Activated CD8-positive, alpha-beta memory T cell treated with anti-CD3 and anti-CD28 coated beads, Interleukin-2, amount 50 U/mL, for 24 hours (primary cell): ENCODE results near the gene TACSTD2.
"Not testable (repeated sequence)": the region's sequence is repeated elsewhere in the genome, so short reads cannot be mapped to it uniquely, and the experiment has no call there.

Experiments
- DNase-seq: peaks from one replicate; pipeline ENCODE4 v3.0.0-alpha.2; 2020; ENCODE audit errors: extremely low read depth

TACSTD2 gene

DNA sequence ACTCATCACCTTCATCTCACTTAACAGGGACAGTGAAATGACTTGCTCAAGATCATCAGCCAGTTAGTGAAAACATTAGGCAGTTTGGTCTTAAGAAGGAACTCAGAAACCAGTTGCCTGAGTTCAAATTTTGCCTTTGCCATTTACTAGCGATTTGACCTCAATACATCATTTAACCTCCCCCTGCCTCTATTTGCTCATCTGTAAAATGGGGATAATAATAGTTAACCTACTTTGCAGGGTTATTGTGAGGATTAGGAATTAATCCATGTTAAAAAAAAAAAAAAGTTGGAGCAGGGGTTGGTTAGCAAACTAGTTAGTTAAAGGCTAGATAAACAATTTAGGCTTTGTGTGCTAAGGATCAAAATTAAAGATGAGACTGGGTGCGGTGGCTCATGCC is 10.6 kb upstream of the TACSTD2 start:
- no peak for DNase-seq

DNA sequence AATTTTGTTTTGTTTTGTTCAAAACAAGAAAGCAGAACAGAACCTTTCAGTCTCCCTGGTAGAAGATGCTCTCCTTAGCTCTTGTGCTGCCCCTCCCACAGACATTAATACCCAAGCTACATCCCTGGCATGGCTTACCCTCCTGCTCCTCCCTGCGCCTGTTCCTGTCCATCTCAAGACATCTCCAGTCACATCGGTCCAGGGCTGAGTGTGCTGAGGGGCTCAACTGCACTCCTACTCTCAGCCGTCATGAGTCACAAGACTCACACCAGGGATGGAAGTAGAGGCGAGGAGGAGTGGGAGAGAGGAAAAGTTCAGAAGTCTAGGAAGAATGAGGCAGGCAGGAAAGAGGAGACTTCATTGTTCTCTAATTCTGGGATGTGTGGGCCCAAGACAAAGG is 9.2 kb upstream of the TACSTD2 start:
- DNase-seq = no peak

DNA sequence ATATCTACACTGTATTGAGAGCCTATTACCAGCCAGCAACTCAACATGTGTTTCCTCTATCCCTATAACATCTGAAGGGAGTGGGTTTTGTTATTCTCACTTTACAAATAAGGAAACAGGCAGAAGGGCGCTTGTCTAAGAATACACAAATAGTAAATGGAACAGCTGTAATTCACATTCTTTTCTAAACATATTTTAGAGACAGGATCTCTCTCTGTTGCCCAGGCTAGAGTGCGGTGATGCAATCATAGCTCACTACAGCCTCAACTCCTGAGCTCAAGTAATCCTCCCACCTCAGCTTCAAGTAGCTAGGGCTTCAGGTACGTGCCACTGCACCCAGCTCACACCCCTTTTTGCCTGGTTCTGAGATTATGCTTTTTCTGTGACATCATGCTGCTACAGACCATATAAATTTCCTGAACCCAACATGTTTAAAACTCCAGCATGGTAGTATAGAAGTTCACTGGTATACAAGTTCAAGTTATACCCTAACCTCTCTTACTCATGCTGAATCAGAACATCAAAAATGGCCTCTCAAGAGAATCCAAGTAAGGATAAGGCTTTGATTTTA is 8.6 kb upstream of the TACSTD2 start:
- no peak for DNase-seq

DNA sequence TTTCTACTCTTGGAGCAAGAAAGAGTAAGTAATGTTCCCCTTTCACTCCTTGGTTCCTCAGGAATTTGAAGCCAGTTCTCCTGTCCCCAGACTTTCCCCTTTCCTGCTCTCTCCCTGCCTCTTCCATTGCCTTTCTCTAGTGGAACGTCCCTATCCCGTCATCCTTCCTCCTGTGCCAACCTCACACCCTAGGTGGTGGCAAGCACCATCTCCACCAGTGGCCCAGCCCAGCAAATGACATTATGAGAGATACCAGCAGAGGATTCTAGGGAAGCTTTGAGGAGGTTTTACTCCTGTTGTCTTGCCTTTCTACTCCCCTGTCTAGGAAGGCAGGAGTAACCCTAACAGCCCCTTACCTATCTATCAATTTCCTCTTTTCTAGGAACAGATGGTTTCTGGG is 8.1 kb upstream of the TACSTD2 start:
- no peak for DNase-seq

DNA sequence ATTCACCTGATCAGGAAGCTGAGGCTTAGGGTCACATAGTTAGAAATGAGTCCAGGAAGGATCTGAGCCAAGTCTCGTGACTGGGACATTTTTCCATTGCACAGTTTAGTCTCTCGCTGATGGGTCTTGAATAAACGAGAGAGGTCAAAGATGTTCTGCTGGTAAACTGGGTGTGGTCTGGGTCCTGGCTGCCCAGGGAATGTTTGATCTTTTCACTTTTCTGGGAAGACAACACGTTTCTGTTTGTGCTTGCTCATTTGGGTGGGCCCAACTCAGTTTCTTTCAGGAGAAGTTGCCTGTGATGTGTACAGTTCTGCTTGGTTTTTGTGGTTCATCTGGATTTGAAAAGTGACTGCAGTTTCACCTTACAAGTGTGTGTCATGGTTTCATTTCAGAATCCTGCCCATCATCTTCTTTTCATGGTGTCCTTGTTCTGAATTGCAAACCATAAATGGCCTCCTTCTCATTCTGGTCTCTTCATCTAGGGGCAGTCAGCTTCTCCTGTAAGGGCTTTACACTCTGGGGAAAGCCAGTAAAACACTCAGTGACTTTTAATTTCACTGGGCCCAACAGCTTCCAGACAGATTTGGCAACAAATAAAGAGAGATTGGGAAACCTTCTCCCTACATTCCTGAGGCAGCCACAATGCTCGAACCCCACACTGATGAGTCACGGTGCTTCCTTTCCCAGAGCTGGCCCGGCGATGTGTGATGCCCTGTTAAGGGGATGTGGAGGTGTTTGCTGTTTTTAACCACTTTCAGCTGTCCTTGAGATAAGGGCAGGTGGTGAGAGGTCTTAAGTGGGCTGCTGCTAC is 7.2 kb upstream of the TACSTD2 start:
- DNase-seq = no peak

DNA sequence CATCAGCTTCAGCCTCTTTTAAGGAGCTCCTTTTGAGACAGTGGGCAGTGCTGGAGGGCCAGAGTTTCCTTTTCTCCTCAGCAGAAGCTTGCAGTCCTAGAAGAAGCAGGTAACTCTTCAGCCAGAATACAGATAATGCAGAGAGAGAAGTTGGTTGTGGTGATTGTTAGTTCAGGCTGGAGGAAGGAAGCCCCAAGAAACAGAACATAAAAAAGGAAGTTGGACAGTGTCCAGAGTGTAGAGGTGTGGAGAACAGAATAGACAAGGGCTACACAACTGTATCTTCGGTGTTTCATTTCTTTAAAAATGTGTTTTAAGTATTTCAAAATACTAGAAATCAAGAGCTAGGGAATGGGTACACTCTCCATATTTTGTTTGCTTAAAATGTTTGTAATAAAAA is 6.4 kb upstream of the TACSTD2 start:
- no peak for DNase-seq

DNA sequence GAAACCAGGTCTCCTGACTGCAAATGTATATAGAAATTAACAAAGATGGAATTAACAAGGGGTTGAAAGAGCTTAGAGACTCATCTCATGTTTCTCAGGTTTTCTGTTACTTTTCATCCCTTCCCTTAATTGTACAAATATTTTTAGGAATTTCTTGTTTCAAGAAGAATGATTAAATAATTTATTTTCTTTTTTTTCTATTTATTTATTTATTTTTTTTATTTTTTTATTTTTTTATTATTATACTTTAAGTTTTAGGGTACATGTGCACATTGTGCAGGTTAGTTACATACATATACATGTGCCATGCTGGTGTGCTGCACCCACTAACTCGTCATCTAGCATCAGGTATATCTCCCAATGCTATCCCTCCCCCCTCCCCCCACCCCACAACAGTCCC is 5.1 kb upstream of the TACSTD2 start:
- not testable (repeated sequence) for DNase-seq

DNA sequence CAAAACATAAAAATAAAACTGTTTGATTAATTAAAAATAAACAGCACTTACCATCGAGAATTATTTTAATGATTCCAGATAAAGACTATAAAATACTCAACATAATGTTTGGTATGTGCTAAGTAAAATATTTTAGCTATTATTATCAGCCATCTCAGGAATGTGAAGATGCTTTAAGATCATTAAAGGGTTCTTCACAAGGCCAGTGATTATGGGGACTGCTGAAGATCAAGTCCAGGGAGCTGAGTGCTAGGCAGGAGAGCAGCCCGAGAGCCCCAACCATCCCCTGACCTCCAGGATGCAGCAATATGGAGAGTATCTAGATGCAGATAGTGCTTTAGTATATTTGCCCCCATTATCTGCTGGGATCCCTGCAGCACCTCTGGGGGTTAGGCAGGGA is 4.6 kb upstream of the TACSTD2 start:
- no peak for DNase-seq

DNA sequence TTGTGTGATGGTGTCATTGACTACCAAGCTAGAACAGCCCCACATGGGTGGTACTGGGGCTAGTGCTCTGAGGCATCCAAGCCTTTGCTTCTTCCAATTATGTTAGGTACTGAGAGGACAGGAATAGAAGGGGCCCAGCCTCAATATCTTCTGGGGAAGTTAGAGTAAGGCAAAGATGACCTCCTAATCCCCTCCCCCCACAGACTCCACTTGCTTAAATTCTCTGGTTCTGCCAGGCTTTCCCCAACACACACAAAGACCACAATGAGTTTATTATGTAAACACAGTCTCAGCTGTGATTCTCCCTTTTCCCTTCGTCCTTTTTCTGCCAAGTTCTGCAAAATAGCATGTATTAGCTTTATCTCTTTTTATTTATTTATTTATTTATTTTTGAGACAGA is 3.1 kb upstream of the TACSTD2 start:
- no peak for DNase-seq

DNA sequence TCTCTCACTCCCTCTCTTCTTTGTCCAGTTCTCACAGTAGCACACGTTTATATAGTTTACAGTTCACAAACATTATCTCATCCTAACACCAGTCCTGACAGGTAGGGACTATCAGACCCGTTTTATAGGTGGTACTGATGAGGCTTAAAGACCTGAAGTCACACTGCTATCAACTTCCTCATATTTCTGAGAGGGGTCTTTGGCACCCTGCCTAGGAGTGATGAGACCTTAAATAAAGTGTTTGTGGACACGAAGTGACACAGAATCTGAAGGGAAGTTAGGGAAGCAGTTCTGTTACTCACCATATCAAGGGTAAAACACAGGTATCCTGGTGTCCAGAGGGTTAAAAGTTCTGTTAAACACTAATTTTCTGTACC is 590 bp upstream of the TACSTD2 start:
- no peak for DNase-seq

DNA sequence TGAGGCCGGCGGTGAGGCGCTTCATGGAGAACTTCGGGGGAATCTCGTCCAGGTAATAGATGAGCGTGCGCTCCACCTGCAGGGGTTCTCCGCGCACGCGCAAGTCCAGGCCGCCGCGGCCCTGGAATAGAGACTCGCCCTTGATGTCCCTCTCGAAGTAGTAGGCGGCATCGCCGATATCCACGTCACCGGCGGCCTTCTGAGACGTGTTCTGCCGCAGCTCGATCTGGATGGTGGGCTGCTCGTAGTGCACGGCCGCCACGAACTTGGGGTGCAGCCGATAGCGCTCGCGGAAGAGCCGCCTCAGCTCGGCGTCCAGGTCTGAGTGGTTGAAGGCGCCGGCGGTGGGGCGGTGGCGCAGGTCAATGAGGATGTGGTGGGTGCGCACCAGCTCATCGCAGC is 726 bp downstream of the TACSTD2 start:
- no peak for DNase-seq

DNA sequence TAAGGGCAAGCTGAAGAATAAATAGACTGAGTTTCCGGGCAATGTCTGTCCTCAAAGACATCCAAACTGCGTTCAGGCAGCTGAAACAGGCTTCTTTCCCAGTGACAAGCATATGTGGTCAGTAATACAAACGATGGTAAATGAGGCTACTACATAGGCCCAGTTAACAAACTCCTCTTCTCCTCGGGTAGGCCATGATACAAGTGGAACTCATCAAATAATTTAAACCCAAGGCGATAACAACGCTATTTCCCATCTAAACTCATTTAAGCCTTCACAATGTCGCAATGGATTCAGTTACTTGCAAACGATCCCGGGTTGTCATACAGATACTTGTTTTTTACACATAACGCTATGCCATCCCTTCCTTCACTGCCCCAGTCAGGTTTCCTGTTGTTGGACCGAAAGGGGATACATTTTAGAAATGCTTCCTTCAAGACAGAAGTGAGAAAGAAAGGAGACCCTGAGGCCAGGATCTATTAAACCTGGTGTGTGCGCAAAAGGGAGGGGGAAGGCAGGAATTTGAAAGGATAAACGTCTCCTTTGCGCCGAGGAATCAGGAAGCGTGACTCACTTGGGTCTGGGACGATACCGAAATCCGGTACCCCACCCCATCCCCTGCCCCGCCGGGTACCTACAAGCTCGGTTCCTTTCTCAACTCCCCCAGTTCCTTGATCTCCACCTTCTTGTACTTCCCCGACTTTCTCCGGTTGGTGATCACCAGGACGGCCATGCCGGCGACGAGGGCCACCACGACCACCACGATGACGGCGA is 1.3 kb downstream of the TACSTD2 start:
- DNase-seq = no peak

DNA sequence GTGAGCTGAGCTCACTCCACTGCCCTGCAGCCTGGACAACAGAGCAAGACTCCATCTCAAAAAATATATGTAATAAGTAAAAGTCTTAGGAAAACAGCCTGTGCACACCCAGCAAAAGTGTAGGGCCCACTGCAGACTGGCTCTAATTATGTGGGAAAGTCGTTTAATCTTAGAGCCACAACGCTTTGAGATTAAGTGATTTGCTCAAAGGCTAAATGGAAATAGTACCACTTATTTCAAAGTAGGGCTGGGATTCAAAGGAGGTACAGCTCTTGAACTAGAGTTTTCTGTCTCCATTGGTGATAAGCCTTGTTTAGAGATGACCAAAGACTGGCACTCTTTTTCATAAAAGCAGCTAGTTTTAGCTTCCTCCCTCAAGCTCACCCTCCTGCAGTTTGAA is 2.2 kb downstream of the TACSTD2 start:
- no peak for DNase-seq

DNA sequence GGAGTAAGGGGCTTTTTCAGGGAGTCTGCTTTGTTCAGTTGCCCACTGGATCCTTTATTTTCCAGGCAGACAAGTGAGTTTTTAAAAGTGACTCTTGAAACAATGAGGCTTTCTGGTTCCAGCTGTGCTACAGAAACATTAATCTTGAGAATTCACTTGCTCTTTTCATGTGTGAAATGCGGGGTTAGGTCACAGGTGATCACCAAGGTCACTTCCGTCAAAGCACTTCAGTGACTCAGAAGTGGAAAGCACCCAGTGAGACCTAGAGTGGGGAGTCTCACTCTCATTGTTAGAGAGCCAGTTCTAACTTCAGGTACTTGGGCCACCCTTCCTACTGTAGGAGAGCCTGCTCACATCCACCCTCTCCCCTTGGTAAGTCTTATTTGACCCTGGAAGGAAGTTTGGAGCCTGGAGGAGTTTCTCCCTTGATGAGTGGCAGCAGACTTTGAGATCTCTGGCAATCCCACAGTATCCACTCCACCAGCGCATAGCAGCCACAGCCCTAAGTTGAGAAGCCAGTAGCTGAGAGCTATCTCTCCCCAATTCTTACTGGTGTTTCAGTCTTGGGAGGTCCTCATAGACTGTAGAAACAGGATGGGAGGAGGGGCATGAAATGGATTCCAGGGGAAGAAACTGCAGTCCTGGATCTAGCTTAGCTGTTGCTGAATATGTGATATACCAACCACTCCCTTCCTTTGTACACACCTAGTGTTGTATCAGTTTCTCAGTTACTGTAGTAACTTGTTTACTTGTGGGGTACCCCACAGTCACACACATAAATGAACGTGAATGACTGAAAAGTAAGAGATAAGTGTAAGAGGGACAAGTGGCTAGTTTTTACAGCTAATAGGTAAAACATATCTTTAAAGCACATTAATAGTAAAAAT is 3.1 kb downstream of the TACSTD2 start:
- DNase-seq = no peak

DNA sequence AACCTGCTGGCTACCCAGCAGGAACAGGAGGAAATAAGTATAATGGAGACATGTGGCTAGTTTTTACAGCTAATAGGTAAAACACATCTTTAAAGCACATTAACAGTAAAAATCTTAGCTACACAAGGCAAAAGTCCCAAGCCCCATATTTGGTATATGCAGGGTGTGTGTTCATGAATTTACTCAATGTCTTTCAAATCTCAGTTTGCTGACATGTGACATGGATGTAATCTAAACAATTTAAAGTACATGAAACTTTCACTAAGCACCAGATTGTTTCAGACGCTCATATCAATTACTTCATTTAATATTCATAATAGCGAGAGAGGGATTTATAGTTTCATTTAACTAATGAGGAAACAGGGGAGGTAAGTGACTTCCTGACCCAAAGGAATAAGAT is 3.9 kb downstream of the TACSTD2 start:
- DNase-seq = no peak

DNA sequence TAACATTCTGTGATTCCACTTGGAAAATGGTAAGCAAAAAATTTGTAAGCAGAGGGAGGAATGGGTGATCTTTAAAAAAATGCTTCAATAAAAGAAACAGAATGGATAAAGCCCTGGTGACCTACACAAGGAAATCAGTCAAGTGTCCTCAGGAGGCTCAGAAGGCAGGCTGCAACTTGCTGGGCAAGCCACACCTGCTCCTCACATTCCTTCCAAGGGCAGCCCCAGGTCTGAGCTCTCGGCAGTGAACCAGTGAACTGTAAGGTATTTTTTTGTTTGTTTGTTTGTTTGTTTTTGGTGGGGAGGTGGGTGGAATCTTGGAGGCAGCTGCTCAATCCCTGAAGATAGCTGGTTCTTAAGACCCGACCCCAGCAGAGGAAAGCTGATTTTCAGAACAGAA is 4.4 kb downstream of the TACSTD2 start:
- no peak for DNase-seq

DNA sequence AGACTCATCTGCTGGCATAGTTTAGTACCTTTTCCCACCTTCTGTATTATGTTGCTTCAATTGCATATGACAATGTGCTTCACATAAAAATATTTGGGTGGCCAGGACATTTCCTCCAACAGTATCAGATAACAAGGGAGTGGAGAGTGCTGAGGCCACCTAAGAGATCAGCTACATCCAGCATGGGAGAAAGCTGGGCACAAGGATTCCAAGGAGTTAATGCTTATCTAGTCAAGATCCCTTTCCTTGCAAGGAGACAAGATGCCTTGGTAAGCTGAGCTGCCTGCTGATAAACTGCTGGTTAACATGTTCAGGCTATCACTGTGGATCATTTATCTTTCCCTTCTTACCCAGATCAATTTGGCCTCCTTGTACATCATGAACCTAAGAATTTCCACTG is 5.4 kb downstream of the TACSTD2 start:
- no peak for DNase-seq

DNA sequence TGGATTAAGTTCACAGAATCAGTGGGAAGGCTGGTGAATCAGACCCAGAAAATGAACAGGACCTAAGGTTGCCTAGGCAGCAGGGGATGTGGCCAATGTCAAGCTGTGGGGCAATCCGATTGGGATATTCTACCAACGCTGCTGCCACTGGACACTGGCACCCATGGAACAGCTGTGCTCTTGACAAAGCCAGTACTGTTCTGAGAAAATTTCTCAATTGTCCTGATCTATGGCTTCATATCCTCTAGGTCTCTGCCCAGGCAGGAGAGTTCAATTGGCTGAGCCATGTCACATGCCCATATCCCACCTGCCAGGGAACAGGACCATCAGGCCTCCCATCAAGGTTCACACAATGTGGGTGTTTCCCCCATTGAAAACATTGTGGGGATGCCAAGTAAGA is 6.2 kb downstream of the TACSTD2 start:
- DNase-seq = no peak

DNA sequence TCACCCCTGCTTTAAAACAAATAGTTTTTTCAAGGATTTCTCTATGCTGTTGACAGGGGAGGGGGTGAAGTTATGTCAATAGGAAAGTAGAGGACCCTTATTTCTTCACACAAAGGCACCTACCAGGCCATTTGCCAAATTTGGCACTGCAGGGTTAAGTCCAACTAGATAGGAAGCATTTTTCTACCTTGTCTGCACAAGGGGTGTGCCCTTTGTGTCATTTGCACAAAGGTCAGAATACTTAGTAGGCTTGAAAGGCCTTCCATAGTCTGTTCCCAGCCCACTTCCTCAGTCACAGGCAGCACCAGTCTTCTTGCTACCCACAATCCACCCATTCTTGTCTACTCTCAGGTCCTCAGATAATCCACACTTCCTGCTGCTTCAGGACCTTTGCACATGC is 7.0 kb downstream of the TACSTD2 start:
- DNase-seq = no peak

DNA sequence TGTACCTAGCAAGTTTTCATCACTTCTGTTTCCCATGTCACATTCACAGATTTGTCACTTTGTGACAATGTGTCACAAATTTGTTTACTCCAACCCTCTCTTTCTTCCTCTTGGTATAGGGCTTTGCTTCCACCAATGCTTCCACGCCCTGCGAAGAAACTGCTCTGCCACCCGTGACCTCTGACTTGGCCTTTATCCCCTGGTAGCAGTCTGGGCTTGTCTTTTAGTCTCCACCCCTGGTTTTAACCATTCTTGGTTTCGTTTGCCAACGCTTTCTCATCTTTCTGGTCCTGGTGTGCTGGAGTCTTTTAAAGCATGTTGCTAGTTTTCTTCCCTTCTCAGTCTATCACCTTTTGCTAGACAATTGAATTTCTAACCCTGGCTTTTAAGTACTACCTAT is 8.1 kb downstream of the TACSTD2 start:
- no peak for DNase-seq

DNA sequence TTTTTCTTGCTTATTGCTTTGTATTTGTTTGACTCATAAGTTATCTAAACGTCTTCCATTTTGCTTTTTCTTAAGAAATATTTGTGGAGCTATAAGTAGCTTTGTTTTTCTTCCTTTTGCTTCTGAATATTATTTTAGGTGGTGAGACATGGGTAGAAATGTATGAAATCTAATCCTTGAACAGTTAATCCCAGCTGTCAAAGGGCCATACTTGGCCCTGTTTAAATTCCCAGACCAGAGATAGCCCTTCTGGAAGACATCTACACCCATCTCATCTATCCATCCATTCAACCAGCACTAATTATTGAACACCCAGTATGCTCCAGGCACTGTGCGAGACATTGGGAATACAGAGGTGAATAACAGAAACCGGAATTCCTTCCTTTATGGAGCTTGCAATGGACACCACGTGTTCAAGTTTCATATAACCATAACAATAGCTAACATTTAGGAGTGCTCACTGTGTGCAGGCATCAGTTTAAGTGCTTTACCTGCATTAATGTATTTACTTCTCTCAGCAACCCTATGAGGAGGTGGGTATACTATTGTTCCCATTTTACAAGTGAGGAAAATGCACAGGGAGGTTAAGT is 8.7 kb downstream of the TACSTD2 start:
- DNase-seq = no peak

DNA sequence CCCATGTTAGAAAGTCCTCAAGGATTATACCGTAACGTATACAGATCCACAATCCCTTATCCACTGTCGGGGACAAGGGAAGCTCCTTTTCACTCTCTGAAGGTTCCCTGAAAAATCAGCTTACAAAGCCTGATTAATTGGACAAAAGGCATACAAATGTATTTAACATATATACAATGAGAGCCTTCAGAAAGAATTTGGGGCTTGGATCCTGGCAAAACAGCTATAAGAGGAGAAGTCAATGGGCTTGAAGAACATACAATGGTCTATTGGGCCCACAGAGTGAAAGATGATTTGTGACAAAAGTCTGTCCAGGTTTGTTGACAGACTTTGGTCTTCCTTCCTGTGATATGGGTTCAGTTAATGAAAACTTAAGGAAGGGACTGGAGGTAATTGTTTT is 10.7 kb downstream of the TACSTD2 start:
- no peak for DNase-seq
